Measurements from ENCODE around the gene ITPRID1.

The ITPRID1 gene

DNA sequence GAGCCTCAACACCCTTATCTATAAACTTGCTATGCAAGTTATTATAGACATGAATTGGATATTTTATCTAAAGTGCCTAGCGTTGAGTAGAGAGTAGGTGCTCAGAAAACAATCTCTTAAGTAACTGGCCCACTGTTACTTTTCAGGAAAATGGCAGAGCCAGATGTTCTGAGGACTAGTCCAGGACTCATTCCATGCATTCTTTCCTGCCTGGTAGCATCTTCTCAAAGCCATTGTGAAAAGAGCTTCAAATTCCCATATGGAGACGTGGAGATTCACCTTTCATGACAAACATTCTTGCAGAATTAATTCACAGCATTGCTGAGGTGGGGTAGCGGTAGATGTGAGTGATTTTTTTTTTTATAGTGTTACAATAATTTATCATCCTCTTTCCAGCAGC is 35.9 kb upstream of the ITPRID1 start:
- H3K4me3 ChIP-seq (ENCODE audit: low read length): no peak overlapping the region
- peaks cover 4% of the 10 kb centered on the region for H3K27me3 ChIP-seq (ENCODE audit: control insufficient read depth, low read length)
- H3K36me3 ChIP-seq (ENCODE audit: control insufficient read depth, low read length): no peaks in the 10 kb centered on the region
- no peak overlapping the region for H3K4me2 ChIP-seq (ENCODE audit: low read length)
- TF ChIP-seq, protein P1, sequence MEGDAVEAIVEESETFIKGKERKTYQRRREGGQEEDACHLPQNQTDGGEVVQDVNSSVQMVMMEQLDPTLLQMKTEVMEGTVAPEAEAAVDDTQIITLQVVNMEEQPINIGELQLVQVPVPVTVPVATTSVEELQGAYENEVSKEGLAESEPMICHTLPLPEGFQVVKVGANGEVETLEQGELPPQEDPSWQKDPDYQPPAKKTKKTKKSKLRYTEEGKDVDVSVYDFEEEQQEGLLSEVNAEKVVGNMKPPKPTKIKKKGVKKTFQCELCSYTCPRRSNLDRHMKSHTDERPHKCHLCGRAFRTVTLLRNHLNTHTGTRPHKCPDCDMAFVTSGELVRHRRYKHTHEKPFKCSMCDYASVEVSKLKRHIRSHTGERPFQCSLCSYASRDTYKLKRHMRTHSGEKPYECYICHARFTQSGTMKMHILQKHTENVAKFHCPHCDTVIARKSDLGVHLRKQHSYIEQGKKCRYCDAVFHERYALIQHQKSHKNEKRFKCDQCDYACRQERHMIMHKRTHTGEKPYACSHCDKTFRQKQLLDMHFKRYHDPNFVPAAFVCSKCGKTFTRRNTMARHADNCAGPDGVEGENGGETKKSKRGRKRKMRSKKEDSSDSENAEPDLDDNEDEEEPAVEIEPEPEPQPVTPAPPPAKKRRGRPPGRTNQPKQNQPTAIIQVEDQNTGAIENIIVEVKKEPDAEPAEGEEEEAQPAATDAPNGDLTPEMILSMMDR (IDR thresholded peaks at IDR 0.05; ENCODE audit: low read depth, low read length, poor library complexity, severe bottlenecking): no peak
- TF ChIP-seq EZH2phosphoT487 (IDR thresholded peaks at IDR 0.05; ENCODE audit: borderline replicate concordance, low read length): no peak
- H4K20me1 ChIP-seq (ENCODE audit: control insufficient read depth, insufficient read depth, low read depth, low read length): no peaks in the 10 kb centered on the region
- H3F3A ChIP-seq (ENCODE audit: control insufficient read depth, insufficient read depth): no peaks in the 10 kb centered on the region
- no peaks in the 10 kb centered on the region for H3K79me2 ChIP-seq (ENCODE audit: control insufficient read depth, low read length)
- H3K4me1 ChIP-seq (ENCODE audit: control insufficient read depth, low read length): no peaks in the 10 kb centered on the region
- no peaks in the 10 kb centered on the region for H3K9me3 ChIP-seq (ENCODE audit: control insufficient read depth, insufficient read depth, low read length)
- H3K27ac ChIP-seq (ENCODE audit: low read depth, low read length): no peak overlapping the region
- H3K9me2 ChIP-seq (replicated peaks; ENCODE audit: control insufficient read depth, low read length): no peaks in the 10 kb centered on the region

DNA sequence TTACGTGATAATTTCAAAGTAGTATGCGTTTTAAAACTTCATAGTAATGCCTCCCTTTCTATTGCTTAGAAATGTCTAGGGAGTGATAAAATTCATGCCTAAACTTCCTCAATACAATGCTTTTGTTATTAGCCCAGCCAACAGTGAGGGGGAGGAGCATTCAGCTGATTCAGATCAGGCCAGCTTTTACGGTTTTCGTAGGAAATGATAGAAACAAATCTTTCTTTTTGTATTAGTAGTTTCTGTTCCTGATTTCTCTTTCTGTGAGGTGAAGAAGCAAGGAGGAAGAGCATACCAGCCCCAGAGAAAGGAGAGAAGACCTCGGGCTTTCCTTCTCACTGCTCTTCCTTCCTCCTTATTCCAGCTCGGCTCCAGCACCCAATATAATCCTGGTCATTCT is 35.2 kb upstream of the ITPRID1 start:
- Histone ChIP-seq H4K20me1 (ENCODE audit: control insufficient read depth, insufficient read depth, low read depth, low read length) (no peaks in the 10 kb centered on the region), H3K9me3 (ENCODE audit: control insufficient read depth, insufficient read depth, low read length) (no peaks in the 10 kb centered on the region), H3F3A (ENCODE audit: control insufficient read depth, insufficient read depth) (no peaks in the 10 kb centered on the region), H3K4me3 (ENCODE audit: low read length) (no peak overlapping the region), H3K36me3 (ENCODE audit: control insufficient read depth, low read length) (no peaks in the 10 kb centered on the region), H3K27me3 (ENCODE audit: control insufficient read depth, low read length) (peaks cover 4% of the 10 kb centered on the region), H3K79me2 (ENCODE audit: control insufficient read depth, low read length) (no peaks in the 10 kb centered on the region), H3K4me2 (ENCODE audit: low read length) (no peak overlapping the region), H3K27ac (ENCODE audit: low read depth, low read length) (no peak overlapping the region), H3K4me1 (ENCODE audit: control insufficient read depth, low read length) (no peaks in the 10 kb centered on the region), H3K9me2 (replicated peaks; ENCODE audit: control insufficient read depth, low read length) (no peaks in the 10 kb centered on the region)
- TF ChIP-seq, protein P1 (IDR thresholded peaks at IDR 0.05; ENCODE audit: low read depth, low read length, poor library complexity, severe bottlenecking): no peak
- no peak for TF ChIP-seq EZH2phosphoT487 (IDR thresholded peaks at IDR 0.05; ENCODE audit: borderline replicate concordance, low read length)

DNA sequence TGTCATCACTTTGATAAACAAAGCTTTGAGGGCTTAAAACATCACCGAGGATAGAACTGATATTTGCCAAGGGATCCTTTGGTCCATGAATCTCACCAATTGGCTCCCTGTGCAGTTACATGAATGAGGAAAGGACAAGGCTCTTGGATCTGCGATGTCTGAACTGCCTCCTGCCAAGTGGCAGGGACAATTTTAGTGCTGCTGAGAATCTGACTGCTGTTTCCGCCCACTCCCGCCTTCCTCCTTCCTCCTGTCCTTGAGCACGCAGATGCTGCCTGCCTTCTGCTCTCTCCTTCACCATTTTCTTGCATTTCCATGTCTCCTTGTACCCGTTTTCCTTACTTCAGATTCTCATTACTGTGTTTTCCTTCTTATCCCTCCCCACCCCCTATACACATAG is 26.8 kb upstream of the ITPRID1 start:
- no peaks in the 10 kb centered on the region for H4K20me1 ChIP-seq (ENCODE audit: control insufficient read depth, insufficient read depth, low read depth, low read length)
- no peaks in the 10 kb centered on the region for H3K36me3 ChIP-seq (ENCODE audit: control insufficient read depth, low read length)
- H3K4me3 ChIP-seq (ENCODE audit: low read length): no peak overlapping the region
- TF ChIP-seq, protein P1 (IDR thresholded peaks at IDR 0.05; ENCODE audit: low read depth, low read length, poor library complexity, severe bottlenecking): no peak
- no peak for TF ChIP-seq EZH2phosphoT487 (IDR thresholded peaks at IDR 0.05; ENCODE audit: borderline replicate concordance, low read length)
- no peaks in the 10 kb centered on the region for H3K27me3 ChIP-seq (ENCODE audit: control insufficient read depth, low read length)
- H3F3A ChIP-seq (ENCODE audit: control insufficient read depth, insufficient read depth): no peaks in the 10 kb centered on the region
- H3K4me1 ChIP-seq (ENCODE audit: control insufficient read depth, low read length): no peaks in the 10 kb centered on the region
- no peaks in the 10 kb centered on the region for H3K9me2 ChIP-seq (replicated peaks; ENCODE audit: control insufficient read depth, low read length)
- no peak overlapping the region for H3K4me2 ChIP-seq (ENCODE audit: low read length)
- no peak overlapping the region for H3K27ac ChIP-seq (ENCODE audit: low read depth, low read length)
- no peaks in the 10 kb centered on the region for H3K79me2 ChIP-seq (ENCODE audit: control insufficient read depth, low read length)
- H3K9me3 ChIP-seq (ENCODE audit: control insufficient read depth, insufficient read depth, low read length): peaks cover 3% of the 10 kb centered on the region; the same call in 1 of the 2 replicates

DNA sequence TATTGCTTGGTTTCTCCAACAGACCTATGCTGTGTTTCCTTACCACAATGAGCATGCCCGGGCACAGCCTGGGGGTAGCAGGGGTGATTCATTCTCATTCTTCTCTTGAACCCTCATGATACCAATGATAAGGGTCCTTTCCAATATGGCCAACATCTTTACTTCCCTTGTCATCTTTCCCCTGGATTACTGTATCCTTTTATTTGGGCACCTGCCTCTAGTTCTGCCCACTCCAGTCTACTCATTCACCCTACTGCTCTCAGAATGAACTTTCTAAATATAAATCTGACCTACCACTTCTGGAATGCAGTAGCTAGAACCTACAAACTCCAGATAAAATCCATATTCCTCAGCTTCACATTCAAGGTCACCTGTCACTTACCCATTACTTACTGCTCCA is 26.4 kb upstream of the ITPRID1 start:
- Histone ChIP-seq H3K4me1 (ENCODE audit: control insufficient read depth, low read length) (no peaks in the 10 kb centered on the region), H3F3A (ENCODE audit: control insufficient read depth, insufficient read depth) (no peaks in the 10 kb centered on the region), H3K27me3 (ENCODE audit: control insufficient read depth, low read length) (no peaks in the 10 kb centered on the region), H3K27ac (ENCODE audit: low read depth, low read length) (no peak overlapping the region), H3K79me2 (ENCODE audit: control insufficient read depth, low read length) (no peaks in the 10 kb centered on the region), H3K9me2 (replicated peaks; ENCODE audit: control insufficient read depth, low read length) (no peaks in the 10 kb centered on the region), H3K4me3 (ENCODE audit: low read length) (no peak overlapping the region), H4K20me1 (ENCODE audit: control insufficient read depth, insufficient read depth, low read depth, low read length) (no peaks in the 10 kb centered on the region), H3K36me3 (ENCODE audit: control insufficient read depth, low read length) (no peaks in the 10 kb centered on the region), H3K9me3 (ENCODE audit: control insufficient read depth, insufficient read depth, low read length) (peaks cover 3% of the 10 kb centered on the region; the same call in 1 of the 2 replicates), H3K4me2 (ENCODE audit: low read length) (no peak overlapping the region)
- TF ChIP-seq, protein P1 (IDR thresholded peaks at IDR 0.05; ENCODE audit: low read depth, low read length, poor library complexity, severe bottlenecking): no peak
- TF ChIP-seq EZH2phosphoT487 (IDR thresholded peaks at IDR 0.05; ENCODE audit: borderline replicate concordance, low read length): no peak
